ENCODE data around the gene TMEM203. TPM values are rescaled to one million over a fixed set of nuclear protein-coding genes. Genes with fewer than 3 reads are reported as not detected.

TMEM203 gene
- polyA plus RNA-seq, 1 donor from 2014 or later = 61.1 TPM

DNA sequence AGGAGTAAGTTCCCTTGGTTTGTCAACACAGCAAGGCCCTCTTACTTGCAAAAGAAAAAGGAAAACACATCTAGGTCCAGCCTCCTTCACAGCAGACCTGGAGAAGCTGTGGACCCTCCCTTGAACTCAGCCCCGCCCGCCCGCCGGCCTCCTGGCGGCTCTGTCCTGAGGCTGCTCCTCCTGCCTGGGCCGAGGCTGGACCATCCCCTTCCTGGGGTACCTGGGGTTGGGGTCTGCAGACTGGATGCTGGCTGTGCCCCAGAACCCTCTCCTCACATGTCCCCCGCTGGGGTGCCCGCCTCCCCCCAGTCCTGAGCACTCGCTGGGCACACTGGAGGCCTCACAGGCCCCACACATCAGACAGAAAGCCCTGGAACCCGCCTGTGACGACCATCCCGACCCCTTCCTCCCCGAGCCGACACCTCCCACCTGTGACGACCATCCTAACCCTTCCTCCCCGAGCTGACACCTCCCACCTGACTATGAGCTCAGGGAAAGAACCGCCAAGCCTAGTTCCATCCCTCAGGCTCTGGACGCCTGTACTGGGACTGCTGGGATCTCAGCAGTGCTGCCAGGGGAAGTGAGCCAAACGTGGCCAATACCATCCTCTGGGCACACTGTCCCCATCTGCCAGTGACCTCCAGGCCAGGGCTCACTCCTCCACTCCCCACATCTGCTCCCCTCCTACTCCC is 26.4 kb downstream of the TMEM203 start:
- H3K4me3 ChIP-seq (ENCODE audit: low read length) = no peak overlapping the region
- H4K20me1 ChIP-seq (ENCODE audit: insufficient read depth) = no peaks in the 10 kb centered on the region
- no peaks in the 10 kb centered on the region for H3F3A ChIP-seq (ENCODE audit: insufficient read depth, low read length, poor library complexity, severe bottlenecking)
- no peaks in the 10 kb centered on the region for H3K9me2 ChIP-seq (ENCODE audit: insufficient read depth, low read length)
- H3K27ac ChIP-seq (ENCODE audit: low read length) = no peak overlapping the region
- no peaks in the 10 kb centered on the region for H3K27me3 ChIP-seq (ENCODE audit: insufficient read depth, low read depth, low read length)
- H2AFZ ChIP-seq (ENCODE audit: low read depth, low read length) = no peak overlapping the region
- no peak overlapping the region for H3K9ac ChIP-seq (ENCODE audit: low read length)
- no peaks in the 10 kb centered on the region for H3K9me3 ChIP-seq (ENCODE audit: low read length)
- no peak overlapping the region for H3K4me2 ChIP-seq (ENCODE audit: low read length)
- H3K36me3 ChIP-seq (ENCODE audit: insufficient read depth, low read length) = no peaks in the 10 kb centered on the region
- TF ChIP-seq RAD21 (conservative IDR thresholded peaks at IDR 0.05) (no peak), MXI1 (conservative IDR thresholded peaks at IDR 0.05; ENCODE audit: poor library complexity, severe bottlenecking) (no peak), SMC3 (conservative IDR thresholded peaks at IDR 0.05; ENCODE audit: poor library complexity) (no peak), TAF1 (IDR thresholded peaks at IDR 0.05; ENCODE audit: low read depth) (no peak), POLR2AphosphoS5 (IDR thresholded peaks at IDR 0.05) (no peak)
- TF ChIP-seq, protein P1, sequence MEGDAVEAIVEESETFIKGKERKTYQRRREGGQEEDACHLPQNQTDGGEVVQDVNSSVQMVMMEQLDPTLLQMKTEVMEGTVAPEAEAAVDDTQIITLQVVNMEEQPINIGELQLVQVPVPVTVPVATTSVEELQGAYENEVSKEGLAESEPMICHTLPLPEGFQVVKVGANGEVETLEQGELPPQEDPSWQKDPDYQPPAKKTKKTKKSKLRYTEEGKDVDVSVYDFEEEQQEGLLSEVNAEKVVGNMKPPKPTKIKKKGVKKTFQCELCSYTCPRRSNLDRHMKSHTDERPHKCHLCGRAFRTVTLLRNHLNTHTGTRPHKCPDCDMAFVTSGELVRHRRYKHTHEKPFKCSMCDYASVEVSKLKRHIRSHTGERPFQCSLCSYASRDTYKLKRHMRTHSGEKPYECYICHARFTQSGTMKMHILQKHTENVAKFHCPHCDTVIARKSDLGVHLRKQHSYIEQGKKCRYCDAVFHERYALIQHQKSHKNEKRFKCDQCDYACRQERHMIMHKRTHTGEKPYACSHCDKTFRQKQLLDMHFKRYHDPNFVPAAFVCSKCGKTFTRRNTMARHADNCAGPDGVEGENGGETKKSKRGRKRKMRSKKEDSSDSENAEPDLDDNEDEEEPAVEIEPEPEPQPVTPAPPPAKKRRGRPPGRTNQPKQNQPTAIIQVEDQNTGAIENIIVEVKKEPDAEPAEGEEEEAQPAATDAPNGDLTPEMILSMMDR (IDR thresholded peaks at IDR 0.05; ENCODE audit: poor library complexity, severe bottlenecking) = no peak
- no peaks in the 10 kb centered on the region for H3K79me2 ChIP-seq (replicated peaks; ENCODE audit: insufficient read depth, low read length)

DNA sequence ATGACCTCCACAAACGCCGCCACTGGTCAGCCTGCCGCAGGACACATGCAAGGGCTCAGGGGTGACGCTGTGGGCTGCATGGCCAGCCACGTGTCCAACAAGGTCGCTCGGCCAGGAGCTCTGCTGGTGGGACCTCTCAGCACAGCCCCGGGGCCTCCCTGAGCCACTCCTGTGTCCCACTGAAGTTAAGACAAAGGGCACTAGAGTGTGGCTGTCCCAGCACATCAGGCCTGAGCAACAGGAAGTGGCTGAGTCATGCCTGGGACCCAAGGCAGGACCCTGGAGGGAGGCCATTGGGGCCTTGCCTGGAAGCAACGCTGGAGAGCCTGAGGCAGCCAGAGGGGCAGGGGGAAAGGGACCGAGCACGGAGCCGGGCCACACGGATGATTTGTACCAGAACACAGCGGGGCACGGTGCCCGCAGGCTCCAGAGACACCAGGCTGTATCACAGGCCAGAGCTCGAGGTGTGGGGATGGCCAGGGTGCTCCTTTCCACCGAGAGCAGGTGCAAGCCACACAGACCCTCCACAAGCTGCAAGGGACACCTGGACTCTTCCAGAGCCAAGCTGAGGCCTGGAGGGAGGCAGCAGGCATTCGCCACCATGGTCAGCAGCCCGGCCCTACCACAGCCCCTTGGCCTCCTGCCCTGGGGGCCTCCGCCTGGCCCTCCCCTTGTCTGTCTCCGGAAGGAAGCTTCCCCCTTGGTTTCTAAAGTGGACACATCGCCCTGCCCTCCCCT is 27.1 kb downstream of the TMEM203 start:
- Histone ChIP-seq H3K27me3 (ENCODE audit: insufficient read depth, low read depth, low read length) (no peaks in the 10 kb centered on the region), H3K36me3 (ENCODE audit: insufficient read depth, low read length) (no peaks in the 10 kb centered on the region), H2AFZ (ENCODE audit: low read depth, low read length) (no peak overlapping the region), H3K9me2 (ENCODE audit: insufficient read depth, low read length) (no peaks in the 10 kb centered on the region), H3K79me2 (replicated peaks; ENCODE audit: insufficient read depth, low read length) (no peaks in the 10 kb centered on the region), H3K27ac (ENCODE audit: low read length) (no peak overlapping the region), H4K20me1 (ENCODE audit: insufficient read depth) (no peaks in the 10 kb centered on the region), H3K9ac (ENCODE audit: low read length) (no peak overlapping the region), H3K4me3 (ENCODE audit: low read length) (no peak overlapping the region), H3F3A (ENCODE audit: insufficient read depth, low read length, poor library complexity, severe bottlenecking) (no peaks in the 10 kb centered on the region), H3K9me3 (ENCODE audit: low read length) (no peaks in the 10 kb centered on the region), H3K4me2 (ENCODE audit: low read length) (no peak overlapping the region)
- TF ChIP-seq POLR2AphosphoS5 (IDR thresholded peaks at IDR 0.05) = no peak

DNA sequence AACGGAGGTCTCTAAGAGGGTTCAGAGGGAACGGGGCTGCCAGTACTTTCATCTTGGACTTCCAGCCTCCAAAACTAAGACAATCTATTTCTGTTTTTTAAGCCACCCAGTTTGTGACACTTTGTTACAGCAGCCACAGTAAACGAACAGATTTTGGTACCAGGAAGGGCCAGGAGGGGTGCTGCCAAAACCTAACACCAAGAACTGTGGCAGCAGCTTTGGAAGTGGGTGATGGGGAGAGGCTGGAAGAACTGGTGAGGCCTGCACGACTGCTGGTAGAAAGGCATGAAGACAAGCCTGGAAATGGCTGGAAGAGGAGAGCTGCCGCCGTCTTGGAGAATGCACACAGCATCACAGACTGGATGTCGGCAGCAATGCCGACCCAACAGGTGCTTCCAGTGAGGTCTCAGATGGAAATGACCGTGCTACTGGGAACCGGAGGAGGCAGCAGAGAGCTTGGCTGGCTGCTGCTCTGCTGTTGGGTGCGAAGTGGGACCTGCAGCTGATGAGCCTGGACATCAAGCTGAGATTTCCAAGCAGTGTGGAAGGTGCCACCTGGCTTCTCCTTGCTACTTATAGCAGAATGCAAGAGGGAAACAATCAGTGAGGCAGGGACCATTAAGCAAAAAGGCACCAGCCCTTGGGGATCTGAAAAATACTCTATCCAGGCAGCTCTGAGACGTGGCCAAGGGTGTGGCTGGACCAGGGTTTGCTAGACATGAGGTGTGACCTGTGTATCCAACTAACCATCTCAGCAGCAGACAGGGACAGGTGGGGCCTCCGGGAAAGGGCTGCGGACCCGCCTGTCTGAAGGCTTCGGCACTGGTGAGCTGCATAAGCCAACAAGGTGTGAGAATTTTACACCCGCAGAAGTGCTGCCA is 28.9 kb downstream of the TMEM203 start:
- Histone ChIP-seq H4K20me1 (ENCODE audit: insufficient read depth) (no peaks in the 10 kb centered on the region), H3K9me2 (ENCODE audit: insufficient read depth, low read length) (no peaks in the 10 kb centered on the region), H3K36me3 (ENCODE audit: insufficient read depth, low read length) (no peaks in the 10 kb centered on the region), H3K9me3 (ENCODE audit: low read length) (no peaks in the 10 kb centered on the region), H3K9ac (ENCODE audit: low read length) (no peak overlapping the region), H3F3A (ENCODE audit: insufficient read depth, low read length, poor library complexity, severe bottlenecking) (no peaks in the 10 kb centered on the region), H2AFZ (ENCODE audit: low read depth, low read length) (no peak overlapping the region), H3K27me3 (ENCODE audit: insufficient read depth, low read depth, low read length) (no peaks in the 10 kb centered on the region), H3K27ac (ENCODE audit: low read length) (no peak overlapping the region), H3K4me2 (ENCODE audit: low read length) (no peak overlapping the region), H3K4me3 (ENCODE audit: low read length) (no peak overlapping the region), H3K79me2 (replicated peaks; ENCODE audit: insufficient read depth, low read length) (no peaks in the 10 kb centered on the region)
- no peak for TF ChIP-seq POLR2AphosphoS5 (IDR thresholded peaks at IDR 0.05)
- TF ChIP-seq, protein P2, sequence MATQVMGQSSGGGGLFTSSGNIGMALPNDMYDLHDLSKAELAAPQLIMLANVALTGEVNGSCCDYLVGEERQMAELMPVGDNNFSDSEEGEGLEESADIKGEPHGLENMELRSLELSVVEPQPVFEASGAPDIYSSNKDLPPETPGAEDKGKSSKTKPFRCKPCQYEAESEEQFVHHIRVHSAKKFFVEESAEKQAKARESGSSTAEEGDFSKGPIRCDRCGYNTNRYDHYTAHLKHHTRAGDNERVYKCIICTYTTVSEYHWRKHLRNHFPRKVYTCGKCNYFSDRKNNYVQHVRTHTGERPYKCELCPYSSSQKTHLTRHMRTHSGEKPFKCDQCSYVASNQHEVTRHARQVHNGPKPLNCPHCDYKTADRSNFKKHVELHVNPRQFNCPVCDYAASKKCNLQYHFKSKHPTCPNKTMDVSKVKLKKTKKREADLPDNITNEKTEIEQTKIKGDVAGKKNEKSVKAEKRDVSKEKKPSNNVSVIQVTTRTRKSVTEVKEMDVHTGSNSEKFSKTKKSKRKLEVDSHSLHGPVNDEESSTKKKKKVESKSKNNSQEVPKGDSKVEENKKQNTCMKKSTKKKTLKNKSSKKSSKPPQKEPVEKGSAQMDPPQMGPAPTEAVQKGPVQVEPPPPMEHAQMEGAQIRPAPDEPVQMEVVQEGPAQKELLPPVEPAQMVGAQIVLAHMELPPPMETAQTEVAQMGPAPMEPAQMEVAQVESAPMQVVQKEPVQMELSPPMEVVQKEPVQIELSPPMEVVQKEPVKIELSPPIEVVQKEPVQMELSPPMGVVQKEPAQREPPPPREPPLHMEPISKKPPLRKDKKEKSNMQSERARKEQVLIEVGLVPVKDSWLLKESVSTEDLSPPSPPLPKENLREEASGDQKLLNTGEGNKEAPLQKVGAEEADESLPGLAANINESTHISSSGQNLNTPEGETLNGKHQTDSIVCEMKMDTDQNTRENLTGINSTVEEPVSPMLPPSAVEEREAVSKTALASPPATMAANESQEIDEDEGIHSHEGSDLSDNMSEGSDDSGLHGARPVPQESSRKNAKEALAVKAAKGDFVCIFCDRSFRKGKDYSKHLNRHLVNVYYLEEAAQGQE (IDR thresholded peaks at IDR 0.05; ENCODE audit: borderline replicate concordance) = no peak
- no peak for TF ChIP-seq SMC3 (conservative IDR thresholded peaks at IDR 0.05; ENCODE audit: poor library complexity)
- no peak for TF ChIP-seq TAF1 (IDR thresholded peaks at IDR 0.05; ENCODE audit: low read depth)
- TF ChIP-seq EZH2 (IDR thresholded peaks at IDR 0.05; ENCODE audit: borderline replicate concordance, insufficient read depth, low read length, poor library complexity, severe bottlenecking) = no peak
- TF ChIP-seq, protein P1 (IDR thresholded peaks at IDR 0.05; ENCODE audit: poor library complexity, severe bottlenecking) = no peak
- TF ChIP-seq MXI1 (conservative IDR thresholded peaks at IDR 0.05; ENCODE audit: poor library complexity, severe bottlenecking) = no peak
- TF ChIP-seq EP300 (conservative IDR thresholded peaks at IDR 0.05; ENCODE audit: poor library complexity, severe bottlenecking) = no peak
- no peak for TF ChIP-seq RAD21 (conservative IDR thresholded peaks at IDR 0.05)
